EL (cell line): Measurements from ENCODE around the gene OR4K1.
"Not testable (repeated sequence)": the region's sequence is repeated elsewhere in the genome, so short reads cannot be mapped to it uniquely, and the experiment has no call there.

ENCODE experiments used
- DNase-seq: peaks from one replicate; pipeline ENCODE4 v3.0.0-alpha.2; 2016

OR4K1 gene

GRCh38 chr14:19930617-19931016 is at the start of gene OR4K1:
Gene OR4K1, plus strand, starts transcription at chr14:19930917. Its CDS starts 4,750 bp downstream, at chr14:19935667.
- DNase-seq, result no peak

- DNase-seq, result no peak
Measured at GRCh38 chr14:19895282-19895681, 35.4 kb upstream of the OR4K1 start.

- no peak for DNase-seq
Measured at GRCh38 chr14:19900999-19901398, 29.7 kb upstream of the OR4K1 start.

GRCh38 chr14:19902409-19902808 is 28.3 kb upstream of the OR4K1 start:
- no peak for DNase-seq

- DNase-seq, result no peak
Measured at GRCh38 chr14:19906665-19907064, 24.1 kb upstream of the OR4K1 start.

GRCh38 chr14:19911114-19911513 is 19.6 kb upstream of the OR4K1 start:
- no peak for DNase-seq

- DNase-seq, result no peak
Measured at GRCh38 chr14:19917243-19917642, 13.5 kb upstream of the OR4K1 start.

- DNase-seq, result no peak
Measured at GRCh38 chr14:19917955-19918518, 12.7 kb upstream of the OR4K1 start.

GRCh38 chr14:19918553-19919264 is 12.0 kb upstream of the OR4K1 start:
- no peak for DNase-seq

GRCh38 chr14:19920021-19920657 is 10.6 kb upstream of the OR4K1 start, which contains the start of gene OR4K5:
Gene OR4K5, plus strand, starts transcription at chr14:19920607. Its CDS starts 0 bp downstream, at chr14:19920607.
- no peak for DNase-seq

- no peak for DNase-seq
Measured at GRCh38 chr14:19941668-19942067, 11.0 kb downstream of the OR4K1 start.

- DNase-seq, result no peak
Measured at GRCh38 chr14:19947413-19948090, 16.8 kb downstream of the OR4K1 start.

GRCh38 chr14:19949218-19949617 is 18.5 kb downstream of the OR4K1 start:
- DNase-seq, result no peak

- DNase-seq, result not testable (repeated sequence)
Measured at GRCh38 chr14:19969735-19970134, 39.0 kb downstream of the OR4K1 start.

GRCh38 chr14:19974844-19975243 is 44.1 kb downstream of the OR4K1 start:
- DNase-seq, result no peak

- DNase-seq, result no peak
Measured at GRCh38 chr14:19975291-19975690, 44.6 kb downstream of the OR4K1 start, which contains the start of gene OR4K15. Gene OR4K15, plus strand, starts transcription at chr14:19975591. Its CDS starts 0 bp downstream, at chr14:19975591.
